ENCODE data around the gene MARK3.

DNA sequence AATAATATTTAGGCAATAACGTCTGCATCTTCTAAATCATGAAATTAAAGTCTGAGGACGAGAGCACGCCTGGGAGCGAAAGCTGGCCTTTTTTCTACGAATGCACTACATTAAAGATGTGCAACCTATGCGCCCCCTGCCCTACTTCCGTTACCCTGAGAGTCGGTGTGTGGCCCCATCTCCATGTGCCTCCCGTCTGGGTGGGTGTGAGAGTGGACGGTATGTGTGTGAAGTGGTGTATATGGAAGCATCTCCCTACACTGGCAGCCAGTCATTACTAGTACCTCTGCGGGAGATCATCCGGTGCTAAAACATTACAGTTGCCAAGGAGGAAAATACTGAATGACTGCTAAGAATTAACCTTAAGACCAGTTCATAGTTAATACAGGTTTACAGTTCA is 118.1 kb downstream of the MARK3 start:
- no peak for TF ChIP-seq POLR2A (IDR thresholded peaks at IDR 0.05; ENCODE audit: low read depth, low read length)
- TF ChIP-seq, protein P1, sequence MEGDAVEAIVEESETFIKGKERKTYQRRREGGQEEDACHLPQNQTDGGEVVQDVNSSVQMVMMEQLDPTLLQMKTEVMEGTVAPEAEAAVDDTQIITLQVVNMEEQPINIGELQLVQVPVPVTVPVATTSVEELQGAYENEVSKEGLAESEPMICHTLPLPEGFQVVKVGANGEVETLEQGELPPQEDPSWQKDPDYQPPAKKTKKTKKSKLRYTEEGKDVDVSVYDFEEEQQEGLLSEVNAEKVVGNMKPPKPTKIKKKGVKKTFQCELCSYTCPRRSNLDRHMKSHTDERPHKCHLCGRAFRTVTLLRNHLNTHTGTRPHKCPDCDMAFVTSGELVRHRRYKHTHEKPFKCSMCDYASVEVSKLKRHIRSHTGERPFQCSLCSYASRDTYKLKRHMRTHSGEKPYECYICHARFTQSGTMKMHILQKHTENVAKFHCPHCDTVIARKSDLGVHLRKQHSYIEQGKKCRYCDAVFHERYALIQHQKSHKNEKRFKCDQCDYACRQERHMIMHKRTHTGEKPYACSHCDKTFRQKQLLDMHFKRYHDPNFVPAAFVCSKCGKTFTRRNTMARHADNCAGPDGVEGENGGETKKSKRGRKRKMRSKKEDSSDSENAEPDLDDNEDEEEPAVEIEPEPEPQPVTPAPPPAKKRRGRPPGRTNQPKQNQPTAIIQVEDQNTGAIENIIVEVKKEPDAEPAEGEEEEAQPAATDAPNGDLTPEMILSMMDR (conservative IDR thresholded peaks at IDR 0.05; ENCODE audit: low read depth, low read length), result no peak
- no peak for TF ChIP-seq RFX5 (IDR thresholded peaks at IDR 0.05; ENCODE audit: low read depth, low read length)
- no peak for TF ChIP-seq MXI1 (IDR thresholded peaks at IDR 0.05; ENCODE audit: borderline replicate concordance, low read depth, low read length)
- no peak for TF ChIP-seq ELK1 (IDR thresholded peaks at IDR 0.05; ENCODE audit: borderline replicate concordance, low read depth, low read length)
- TF ChIP-seq BHLHE40 (IDR thresholded peaks at IDR 0.05; ENCODE audit: low read depth, low read length), result no peak
- no peak for TF ChIP-seq SMC3 (IDR thresholded peaks at IDR 0.05; ENCODE audit: low read depth, low read length)
- no peak for TF ChIP-seq MAFK (IDR thresholded peaks at IDR 0.05; ENCODE audit: low read depth, low read length)
- TF ChIP-seq FOS (IDR thresholded peaks at IDR 0.05; ENCODE audit: low read depth, low read length), result no peak
- TF ChIP-seq, protein P2, sequence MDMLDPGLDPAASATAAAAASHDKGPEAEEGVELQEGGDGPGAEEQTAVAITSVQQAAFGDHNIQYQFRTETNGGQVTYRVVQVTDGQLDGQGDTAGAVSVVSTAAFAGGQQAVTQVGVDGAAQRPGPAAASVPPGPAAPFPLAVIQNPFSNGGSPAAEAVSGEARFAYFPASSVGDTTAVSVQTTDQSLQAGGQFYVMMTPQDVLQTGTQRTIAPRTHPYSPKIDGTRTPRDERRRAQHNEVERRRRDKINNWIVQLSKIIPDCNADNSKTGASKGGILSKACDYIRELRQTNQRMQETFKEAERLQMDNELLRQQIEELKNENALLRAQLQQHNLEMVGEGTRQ (IDR thresholded peaks at IDR 0.05; ENCODE audit: low read depth, low read length), result no peak

Data from IMR-90 (cell line).